Chondrocyte (in vitro differentiated cells): Measurements from ENCODE around the gene ZFHX2. TPM values are rescaled to one million over a fixed set of nuclear protein-coding genes. Genes with fewer than 3 reads are reported as not detected.
"Not testable (repeated sequence)": the region's sequence is repeated elsewhere in the genome, so short reads cannot be mapped to it uniquely, and the experiment has no call there.

ENCODE experiments used
- DNase-seq: peaks from one replicate; pipeline ENCODE4 v3.0.0; 2021; ENCODE audit warnings: mixed read lengths, low spot score
- H3K27ac Mint-ChIP-seq: one replicate; pipeline ENCODE4 v1.8.0; 2021; ENCODE audit warnings: mild to moderate bottlenecking, moderate library complexity, mixed read lengths; ENCODE audit not compliant: unreplicated experiment
- H3K27me3 Mint-ChIP-seq: 2 replicates; pipeline ENCODE4 v1.8.0; 2021; ENCODE audit warnings: low read depth, mixed read lengths
- H3K36me3 Mint-ChIP-seq: 2 replicates; pipeline ENCODE4 v1.8.0; 2021; ENCODE audit warnings: low read depth, mixed read lengths
- H3K4me1 Mint-ChIP-seq: 2 replicates; pipeline ENCODE4 v1.8.0; 2021; ENCODE audit warnings: low read depth, mild to moderate bottlenecking, mixed read lengths
- H3K4me3 Mint-ChIP-seq: one replicate; pipeline ENCODE4 v1.8.0; 2021; ENCODE audit warnings: mild to moderate bottlenecking, moderate library complexity, mixed read lengths; ENCODE audit not compliant: unreplicated experiment
- H3K9me3 Mint-ChIP-seq: 2 replicates; pipeline ENCODE4 v1.8.0; 2021; ENCODE audit warnings: low read depth, mixed read lengths
- CTCF ChIP-seq: fragments of 200-600 bp; sonication (generic); IDR thresholded peaks from 2 replicates; pipeline ENCODE4 v1.5.0; 2021; ENCODE audit warnings: antibody characterized with exemption, mild to moderate bottlenecking, moderate library complexity
- long read RNA-seq: library from polyadenylated mRNA; stranded (forward); transcript quantifications from one replicate; pipeline ENCODE4 v2.0.0, GENCODE V29; 2021
- total RNA-seq: library from RNA; stranded (reverse); gene quantifications from 3 replicates; pipeline ENCODE4 v1.2.1, GENCODE V29; 2021

The ZFHX2 gene
- 5.9 to 11.8 TPM (median 9.8 TPM) in 3 replicates for total RNA-seq
- long read RNA-seq, partial matches to known transcripts = 0 of 1 reads
- long read RNA-seq, other reads (novel, unspliced or antisense) = 1 of 1 reads

GRCh38 chr14:23551266-23552028 is at the start of gene ZFHX2:
Gene ZFHX2 (minus strand): TSS chr14:23551765. CDS start chr14:23535325, 16,440 bp downstream.
- H3K4me3 Mint-ChIP-seq = no peak within 1 kb of the TSS
- H3K9me3 Mint-ChIP-seq = no peaks in the 10 kb centered on the region
- no peaks in the 10 kb centered on the region for H3K27me3 Mint-ChIP-seq
- H3K36me3 Mint-ChIP-seq = no peaks in the 10 kb centered on the region
- peak within 1 kb of the TSS; percentile 84 for H3K27ac Mint-ChIP-seq
- TF ChIP-seq CTCF = no peak
- peaks cover 15% of the 10 kb centered on the region for H3K4me1 Mint-ChIP-seq
- DNase-seq = no peak

GRCh38 chr14:23600806-23601205 is 49.2 kb upstream of the ZFHX2 start:
- Mint-ChIP-seq H3K36me3 (peaks cover 1% of the 10 kb centered on the region), H3K27ac (no peak overlapping the region), H3K9me3 (peaks cover 7% of the 10 kb centered on the region), H3K4me3 (no peak overlapping the region), H3K4me1 (peaks cover 3% of the 10 kb centered on the region), H3K27me3 (peaks cover 20% of the 10 kb centered on the region)
- no peak for TF ChIP-seq CTCF
- DNase-seq = no peak

- no peak for DNase-seq
- Mint-ChIP-seq H3K4me3 (no peak overlapping the region), H3K9me3 (peaks cover 7% of the 10 kb centered on the region), H3K36me3 (peaks cover 1% of the 10 kb centered on the region), H3K27me3 (peaks cover 20% of the 10 kb centered on the region), H3K27ac (no peak overlapping the region), H3K4me1 (no peaks in the 10 kb centered on the region)
- no peak for TF ChIP-seq CTCF
These were observed 48.8 kb upstream of the ZFHX2 start for GRCh38 chr14:23600322-23600707.

GRCh38 chr14:23594191-23594590 is 42.6 kb upstream of the ZFHX2 start:
- not testable (repeated sequence) for H3K4me1 Mint-ChIP-seq, H3K9me3 Mint-ChIP-seq, DNase-seq, H3K36me3 Mint-ChIP-seq, H3K27ac Mint-ChIP-seq, H3K4me3 Mint-ChIP-seq
- peaks cover 26% of the 10 kb centered on the region for H3K27me3 Mint-ChIP-seq

- Mint-ChIP-seq H3K27me3 (peaks cover 31% of the 10 kb centered on the region), H3K27ac (no peak overlapping the region), H3K4me3 (no peak overlapping the region), H3K4me1 (peaks cover 3% of the 10 kb centered on the region), H3K36me3 (no peaks in the 10 kb centered on the region), H3K9me3 (peaks cover 4% of the 10 kb centered on the region)
- DNase-seq = no peak
- no peak for TF ChIP-seq CTCF
These were observed 38.6 kb upstream of the ZFHX2 start for GRCh38 chr14:23590198-23590597.

GRCh38 chr14:23589606-23590005 is 38.0 kb upstream of the ZFHX2 start:
- Mint-ChIP-seq H3K4me1 (peaks cover 3% of the 10 kb centered on the region), H3K9me3 (peaks cover 4% of the 10 kb centered on the region), H3K27me3 (peaks cover 28% of the 10 kb centered on the region), H3K36me3 (no peaks in the 10 kb centered on the region), H3K4me3 (no peak overlapping the region), H3K27ac (no peak overlapping the region)
- DNase-seq = no peak
- TF ChIP-seq CTCF = no peak
